Medulla oblongata (tissue), 1 donor: ENCODE results near the gene MLF2.
A peak's percentile ranks its signal among the peaks of the same experiment; 100 is the strongest.
"Not testable (repeated sequence)": the region's sequence is repeated elsewhere in the genome, so short reads cannot be mapped to it uniquely, and the experiment has no call there.

Experiments
- DNase-seq: peaks from one replicate; pipeline ENCODE4 v3.0.0-alpha.2; 2015; ENCODE audit errors: extremely low spot score

The MLF2 gene

DNA sequence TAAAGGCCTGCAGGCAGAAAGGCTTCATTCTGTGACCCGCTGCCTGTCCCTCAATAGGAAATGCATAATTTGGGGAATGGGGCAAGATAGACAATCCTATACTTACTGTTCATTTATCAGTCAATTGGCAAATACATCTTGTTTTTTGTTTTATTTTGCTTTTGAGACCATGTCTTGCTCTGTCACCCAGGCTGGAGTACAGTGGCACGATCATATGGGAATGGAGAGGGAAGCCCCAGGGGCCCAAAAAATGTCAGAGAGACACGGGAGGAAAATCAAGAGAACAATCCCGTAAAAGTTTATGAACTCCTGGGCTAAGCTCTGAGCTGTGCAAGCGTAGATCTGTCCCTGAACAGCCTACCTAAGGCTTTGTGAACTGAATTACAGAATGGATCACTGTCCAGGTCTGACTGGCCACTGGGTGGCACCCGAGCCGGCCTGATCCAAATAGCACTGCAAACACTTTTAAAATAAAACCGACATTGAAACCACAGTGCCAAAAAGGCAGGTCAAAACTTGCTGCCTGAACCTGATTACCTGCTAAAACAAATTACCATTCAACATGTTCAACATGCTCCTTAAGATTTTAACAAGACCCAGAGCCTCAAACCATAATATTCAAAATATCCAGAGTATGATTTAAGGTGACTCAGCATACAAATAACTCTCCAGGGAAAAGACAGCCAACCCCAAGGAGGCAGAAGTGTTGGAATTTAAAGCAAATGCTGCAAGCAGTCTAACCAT is 17.3 kb downstream of the MLF2 start:
- DNase-seq: peak; percentile 69

GRCh38 chr12:6734506-6735387 is 18.2 kb downstream of the MLF2 start:
- no peak for DNase-seq

DNA sequence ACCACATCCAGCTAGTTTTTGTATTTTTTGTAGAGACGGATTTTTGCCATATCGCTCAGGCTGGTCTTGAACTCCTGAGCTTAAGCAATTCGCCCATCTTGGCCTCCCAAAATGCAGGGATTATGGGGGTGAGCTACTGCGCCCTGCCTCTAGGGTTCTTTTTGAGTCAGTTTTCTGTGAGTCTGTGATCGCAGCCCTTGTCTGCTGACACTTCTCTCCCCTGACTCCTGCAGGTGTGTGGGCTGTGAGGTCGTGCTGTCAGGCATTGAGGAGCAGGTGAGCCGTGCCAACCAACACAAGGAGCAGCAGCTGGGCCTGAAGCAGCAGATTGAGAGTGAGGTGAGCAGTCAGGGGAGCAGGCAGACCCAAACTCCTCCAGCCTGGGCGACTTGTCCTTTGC is 22.8 kb downstream of the MLF2 start:
- no peak for DNase-seq

GRCh38 chr12:6729186-6729585 is 23.8 kb downstream of the MLF2 start:
- no peak for DNase-seq

- DNase-seq: no peak
These were observed 27.6 kb downstream of the MLF2 start for GRCh38 chr12:6725350-6725749.

- DNase-seq: peak; percentile 34
These were observed 28.5 kb downstream of the MLF2 start for GRCh38 chr12:6724409-6724797.

DNA sequence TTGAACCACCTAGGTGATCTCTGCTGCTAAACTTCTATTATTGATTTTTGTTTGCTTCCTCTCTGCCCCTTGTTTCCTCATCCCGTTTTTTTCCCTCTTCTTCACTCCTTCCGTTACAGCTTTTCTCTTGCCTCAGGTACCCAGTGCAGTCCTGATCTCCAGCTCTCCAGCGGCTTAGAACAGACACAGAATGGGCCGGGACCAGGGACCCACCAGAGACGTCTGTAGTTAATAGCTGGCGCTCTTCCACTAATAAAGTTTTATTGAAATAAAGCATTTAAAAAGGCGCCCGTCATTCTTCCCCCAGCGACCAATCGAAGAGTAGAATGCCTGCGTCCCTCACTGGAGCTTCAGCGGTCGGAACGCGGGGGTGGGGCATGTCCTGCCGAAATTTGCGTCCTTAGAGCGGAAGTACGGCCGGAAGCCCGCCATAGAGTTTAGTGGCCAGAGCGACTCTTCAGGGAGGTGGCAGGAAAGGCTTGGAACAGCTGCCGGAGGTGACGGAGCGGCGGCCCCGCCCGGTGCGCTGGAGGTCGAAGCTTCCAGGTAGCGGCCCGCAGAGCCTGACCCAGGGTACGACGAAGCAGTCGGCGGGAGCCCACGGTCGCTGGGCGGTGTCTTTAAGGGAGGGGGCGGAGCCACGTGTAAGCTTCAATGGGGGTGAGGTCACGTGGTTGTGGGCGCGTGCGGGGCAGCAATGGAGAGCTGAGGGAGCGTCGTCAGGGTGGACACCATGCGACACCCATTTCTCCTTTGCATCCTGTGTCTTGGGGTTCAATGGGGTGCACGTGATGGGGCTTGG is 29.1 kb downstream of the MLF2 start, which contains the start of gene COPS7A:
COPS7A (plus strand) TSS at position 440 of the 802 bp plus-strand sequence. CDS start 611 bp downstream, outside the sequence.
- peak; percentile 99 for DNase-seq

DNA sequence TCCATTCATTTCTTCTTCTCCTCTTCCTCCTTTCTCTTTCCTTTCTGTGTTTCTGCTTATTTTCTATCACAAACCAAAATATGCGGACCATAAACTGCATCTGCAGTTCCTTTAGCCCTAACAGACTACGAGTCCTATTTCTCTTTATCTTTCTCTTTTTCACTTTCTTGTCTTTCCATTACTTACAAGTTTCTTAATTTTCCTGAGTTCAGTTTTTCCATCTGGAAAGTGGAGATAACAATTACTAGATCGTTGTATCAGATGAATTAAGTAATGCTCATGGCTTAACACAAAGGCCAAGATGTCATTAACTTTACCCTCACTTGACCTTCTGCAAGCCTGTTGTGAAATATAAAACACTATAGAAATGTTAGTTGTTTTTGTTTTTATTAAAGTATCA is 30.1 kb downstream of the MLF2 start:
- DNase-seq: no peak

DNA sequence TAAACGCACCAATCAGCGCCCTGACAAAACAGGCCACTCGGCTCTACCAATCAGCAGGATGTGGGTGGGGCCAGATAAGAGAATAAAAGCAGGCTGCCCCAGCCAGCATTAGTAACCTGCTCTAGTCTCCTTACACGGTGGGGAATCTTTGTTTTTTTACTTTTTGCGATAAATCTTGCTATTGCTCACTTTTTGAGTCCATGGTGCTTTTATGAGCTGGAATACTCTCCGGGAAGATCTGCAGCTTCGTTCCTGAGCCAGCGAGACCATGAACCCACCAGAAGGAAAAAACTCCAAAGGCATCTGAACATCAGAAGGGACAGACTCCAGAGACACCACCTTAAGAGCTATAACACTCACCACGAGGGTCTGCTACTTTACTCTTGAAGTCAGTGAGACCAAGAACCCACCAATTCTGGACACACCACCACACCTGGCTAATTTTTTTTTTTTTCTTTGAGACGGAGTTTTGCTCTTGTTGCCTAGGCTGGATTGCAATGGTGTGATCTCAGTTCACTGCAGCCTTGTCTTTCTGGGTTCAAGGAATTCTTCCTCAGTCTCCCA is 36.0 kb downstream of the MLF2 start:
- DNase-seq: no peak

- DNase-seq: not testable (repeated sequence)
These were observed 36.7 kb downstream of the MLF2 start for GRCh38 chr12:6716031-6716873.

GRCh38 chr12:6708960-6709394 is 44.0 kb downstream of the MLF2 start:
- DNase-seq: no peak

- not testable (repeated sequence) for DNase-seq
These were observed 44.6 kb downstream of the MLF2 start for GRCh38 chr12:6708351-6708750.

GRCh38 chr12:6703631-6704030 is 49.3 kb downstream of the MLF2 start:
- DNase-seq: no peak

DNA sequence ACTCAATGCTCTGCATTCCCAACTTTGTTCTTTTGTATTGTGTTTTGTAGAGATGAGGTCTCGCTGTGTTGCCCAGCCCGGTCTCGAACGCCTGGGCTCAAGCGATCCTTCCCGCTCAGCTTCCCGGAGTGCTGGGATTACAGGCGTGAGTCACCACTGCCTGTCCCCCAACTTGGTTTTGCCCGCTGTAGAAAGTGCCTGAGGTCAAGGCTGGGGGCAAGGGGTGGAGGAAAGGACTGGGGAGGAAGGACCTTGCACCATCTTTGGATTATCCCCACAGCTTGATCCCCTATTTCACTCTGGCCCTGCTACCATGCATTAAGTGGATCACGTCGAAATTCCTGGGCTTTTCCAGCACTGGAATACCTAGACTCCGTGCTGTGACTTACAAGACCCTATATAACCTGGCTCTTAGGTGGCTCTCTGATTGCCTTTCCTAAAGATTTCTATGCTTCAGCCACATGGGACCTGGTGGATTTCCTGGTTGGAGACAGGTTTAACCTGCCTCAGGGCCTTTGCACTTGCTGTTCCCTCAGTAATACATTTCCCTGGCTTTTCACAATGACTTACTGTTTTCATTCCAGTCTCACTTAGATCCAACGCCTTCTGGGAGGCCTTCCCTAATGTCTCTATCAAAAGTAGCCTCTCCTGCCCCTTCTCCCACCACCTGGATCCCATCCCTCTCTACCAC is 51.7 kb downstream of the MLF2 start:
- no peak for DNase-seq

DNA sequence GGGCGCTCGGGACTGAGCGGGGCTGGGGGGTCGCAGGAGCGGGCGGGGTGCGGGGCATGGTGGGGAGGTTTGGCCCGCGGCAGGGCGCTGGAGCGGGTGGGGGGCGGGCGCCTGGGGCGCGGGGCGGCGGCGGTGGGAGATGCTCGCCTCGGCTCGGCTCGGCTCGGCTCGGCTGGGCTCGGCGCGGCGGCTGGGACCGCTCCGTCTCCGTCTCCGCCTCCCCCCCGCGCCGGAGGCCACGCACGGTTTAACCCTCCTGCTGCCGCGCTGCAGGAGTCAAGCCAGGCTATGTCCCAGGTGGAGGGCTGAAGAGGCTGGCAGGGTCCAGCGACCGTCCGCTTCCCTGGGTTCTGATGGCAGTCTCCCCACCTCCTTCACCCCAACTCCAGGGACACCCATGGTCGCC is 52.3 kb downstream of the MLF2 start, which contains the start of gene PIANP:
PIANP (minus strand) TSS at position 170 of the 406 bp plus-strand sequence. CDS start 2,754 bp downstream, outside the sequence.
- no peak for DNase-seq

DNA sequence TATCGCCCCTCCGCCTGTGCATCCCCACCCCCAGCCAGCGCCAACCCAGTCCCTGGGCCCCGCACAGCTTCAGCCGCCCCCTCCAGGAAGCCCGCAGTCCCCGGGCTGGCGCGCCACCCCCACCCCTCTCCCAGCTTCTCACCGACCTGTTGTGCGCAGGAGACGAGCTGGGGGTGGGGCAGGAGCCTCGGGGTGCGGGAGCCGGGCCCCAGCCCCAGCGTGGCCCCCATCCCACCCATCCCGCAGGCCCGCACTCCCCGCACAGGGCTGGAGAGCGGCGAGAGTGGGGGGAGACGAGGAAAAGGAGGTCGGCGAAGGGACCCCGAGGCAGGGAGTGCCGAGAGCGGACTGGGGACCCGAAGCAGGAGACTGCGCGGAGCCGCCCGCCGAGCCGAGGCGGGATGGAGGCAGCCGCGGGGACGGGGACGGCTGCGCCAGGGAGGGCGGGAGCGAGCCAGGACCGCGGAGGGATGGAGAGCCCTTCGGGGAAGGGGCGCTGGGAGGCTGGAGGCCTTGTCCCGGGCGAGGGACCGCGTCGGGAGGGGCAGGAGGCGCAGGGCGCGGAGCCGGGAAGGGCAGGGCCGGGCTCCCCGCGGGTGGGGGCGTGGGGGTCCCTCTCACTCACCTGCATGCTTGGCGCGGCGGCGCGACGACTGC is 52.8 kb downstream of the MLF2 start:
- no peak for DNase-seq

- DNase-seq: no peak
These were observed 53.5 kb downstream of the MLF2 start for GRCh38 chr12:6699259-6699988.

GRCh38 chr12:6698352-6699046 is 54.4 kb downstream of the MLF2 start:
- DNase-seq: no peak
